Heart left ventricle (tissue), 16 donors: ENCODE results near the gene TEX261. TPM values are rescaled to one million over a fixed set of nuclear protein-coding genes. Genes with fewer than 3 reads are reported as not detected.

Experiments used
- ATAC-seq, 4 donors: fragments of 200-7000 bp; cut with Tn5 transposase; one replicate each; pipeline ENCODE4 v1.9.1; 2020 to 2022; ENCODE audit warnings: moderate library complexity in 4 of 4, mild to moderate bottlenecking in 3 of 4, moderate number of reproducible peaks in 1 of 4
- DNase-seq, 5 donors: peaks; one replicate each; pipeline ENCODE4 v3.0.0-alpha.2; 2020
- H3K27ac ChIP-seq, 12 donors: fragments of 200-600 bp; sonication (generic) in 4 of 12; one replicate each; pipeline versions ENCODE4 v1.5.0 to v1.8.0; 2016 to 2022; ENCODE audit warnings: mild to moderate bottlenecking in 2 of 12
- H3K27me3 ChIP-seq, 9 donors: fragments of 200-600 bp; sonication (generic) in 2 of 9; one replicate each; pipeline versions ENCODE4 v1.5.1 to v1.8.0; 2016 to 2022; ENCODE audit warnings: mild to moderate bottlenecking in 3 of 9
- H3K36me3 ChIP-seq, 9 donors: fragments of 200-600 bp; sonication (generic) in 2 of 9; one replicate each; pipeline versions ENCODE4 v1.5.0 to v1.8.0; 2018 to 2022; ENCODE audit warnings: mild to moderate bottlenecking in 2 of 9
- H3K4me1 ChIP-seq, 12 donors: fragments of 200-600 bp; sonication (generic) in 4 of 12; one replicate each; pipeline versions ENCODE4 v1.5.0 to v1.8.0; 2016 to 2022; ENCODE audit warnings: mild to moderate bottlenecking in 3 of 12
- H3K4me3 ChIP-seq, 12 donors: fragments of 200-600 bp; sonication (generic) in 4 of 12; one replicate each; pipeline versions ENCODE4 v1.5.0 to v1.8.0; 2017 to 2022; ENCODE audit warnings: mild to moderate bottlenecking in 9 of 12, moderate library complexity in 4 of 12
- H3K9me3 ChIP-seq, 12 donors: fragments of 200-600 bp; sonication (generic) in 4 of 12; one replicate each; pipeline versions ENCODE4 v1.5.0 to v1.8.0; 2016 to 2022; ENCODE audit warnings: mild to moderate bottlenecking in 1 of 12
- CTCF ChIP-seq, 12 donors: fragments of 200-600 bp; sonication (generic) in 4 of 12; IDR thresholded peaks; one replicate each; pipeline versions ENCODE4 v1.5.0 to v1.8.0; 2018 to 2022; ENCODE audit warnings: antibody characterized with exemption in 12 of 12, mild to moderate bottlenecking in 5 of 12
- POLR2A ChIP-seq, 2 donors: fragments of 450-650 bp; IDR thresholded peaks; one replicate each; pipeline ENCODE4 v1.6.1; 2017; ENCODE audit warnings: antibody characterized with exemption in 2 of 2, mild to moderate bottlenecking in 2 of 2, moderate library complexity in 2 of 2
- WGBS, 4 donors: extraction: QIAGEN DNeasy Blood & Tissue Kit in 2 of 4; methylation state at CpG; one replicate each; pipeline versions ENCODE4 v1.1.5 to v1.1.7; 2013 to 2018; 5-methylcytosine and 5-hydroxymethylcytosine counted together
- intact Hi-C, 10 donors: fragments of 100-400 bp; cut with DNase I; formaldehyde crosslinking; loops; one replicate each; pipeline versions ENCODE4 v1.11.1 to v1.14.2; 2022
- polyA plus RNA-seq, 2 donors: library from polyadenylated mRNA; stranded (reverse); fragments of 200-250 nt; gene quantifications; one replicate each; pipeline ENCODE4 v1.2.3, GENCODE V29; 2013
- total RNA-seq, 9 donors: library from RNA; depleted of rRNA in 2 of 9; stranded (reverse); fragments of >200 nt in 2 of 9; fragmentation: NEBNext Ultra II Directional in 3 of 9; extraction: Animal tissue kit (Norgen Biotek cat#: 25700) in 3 of 9; gene quantifications; one replicate each; pipeline versions ENCODE4 v1.1.0 to v1.2.4, GENCODE V29; 2016 to 2023
- donor health status: ischemic (EF 13 %, LVEDD 7.1; RV severe dilation, severe dysfunction).
- donor health status: healthy with polysubstance abuse.
- donor health status: DM: no; HTN: yes; CAD: no.
- donor health status: DM: no; HTN: no; CAD: no.
- donor health status: ischemic (EF 25% LVEDD 6.9; RV normal size, moderate dysfunction).
- donor health status: ischemic (EF 25% LVEDD 5.7; RV mildly dilated, moderate dysfunction).
- donor health status: healthy.
- donor health status: DM: yes; HTN: yes; CAD: no.
- donor health status: ischemic (EF 35%, LVEDD 5.7; RV mildly dilated, moderate dysfunction).
- donor health status: nonischemic (EF 11% LVEDD 7.7; RV severe dilation, severe dysfunction).
- donor health status: DM: yes; HTN: yes; CAD: no.
- donor health status: PGD.
- donor health status: ischemic (EF 29% LVEDD 5.4; RV normal size, mild dysfunction).
- donor health status: nonischemic (EF 23%, LVEDD 6.1; RV moderate dilation, normal function).

TEX261 gene
- total and polyA plus RNA-seq, 11 donors = 29.2 to 69.3 (median 50.4) TPM

DNA sequence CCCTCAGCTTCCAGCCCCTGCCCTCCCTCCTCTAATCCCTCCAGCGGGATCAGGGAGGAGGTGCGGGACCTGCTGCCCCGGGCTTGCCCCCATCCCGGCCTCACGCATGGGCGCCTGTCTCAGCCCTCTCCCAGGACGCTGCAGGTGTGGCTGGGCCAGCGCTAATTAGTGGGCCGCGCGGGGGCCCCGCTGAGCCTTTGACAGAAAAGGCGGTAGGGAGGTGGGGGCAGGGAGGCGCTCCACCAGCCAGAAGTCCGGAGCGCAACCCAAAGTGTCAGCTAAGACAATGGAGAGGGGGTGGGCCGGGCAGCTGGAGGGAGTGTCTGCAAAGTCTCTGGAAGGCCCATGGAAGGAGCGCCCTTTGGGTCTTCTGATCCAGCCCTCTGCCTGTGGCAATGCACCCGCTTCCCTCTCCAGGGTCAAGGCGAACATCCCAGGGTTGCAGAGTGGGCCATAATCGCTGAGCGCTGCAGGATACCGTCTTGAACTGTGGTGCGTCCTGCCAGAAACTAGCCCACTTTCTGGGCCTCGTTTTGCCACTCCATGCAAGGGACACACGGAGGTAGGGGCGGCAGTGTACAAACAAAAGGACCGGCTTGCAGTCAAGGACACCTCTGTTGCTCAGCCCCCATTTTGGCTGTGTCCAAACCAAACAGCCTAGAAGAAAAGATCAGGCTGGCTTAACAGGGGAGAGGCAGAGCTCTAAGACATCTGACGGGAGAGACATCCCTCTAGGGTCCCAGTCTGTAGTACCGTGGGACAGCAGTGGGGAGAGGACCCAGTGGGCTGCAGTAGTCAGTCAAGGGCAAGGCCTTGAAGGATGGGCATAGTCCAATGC, 55.5 kb downstream of the TEX261 start:
- ATAC-seq (no peak), DNase-seq (peak in 1 of 5 donors; percentile 5)
- intact Hi-C loops = loop anchor here in 1 of 10 donors (5.0 kb wide), 1 partner anchor 147 kb away; the partner anchor contains the start of gene FIGLA
- no peak for TF ChIP-seq POLR2A (IDR thresholded peaks at IDR 0.05)
- no peak for TF ChIP-seq CTCF (IDR thresholded peaks at IDR 0.05)
- H3K27me3 ChIP-seq = peaks cover 0 to 11% (median 4%) of the 10 kb centered on the region in 9 donors
- no peak overlapping the region for H3K4me3 ChIP-seq
- H3K4me1 ChIP-seq = no peaks in the 10 kb centered on the region
- H3K27ac ChIP-seq = no peak overlapping the region
- no peaks in the 10 kb centered on the region for H3K36me3 ChIP-seq
- no peaks in the 10 kb centered on the region for H3K9me3 ChIP-seq
- WGBS, 4 donors = 41 to 58% (median 51%) methylated on average over 25 to 30 of the region's 30 CpGs

- peaks cover 0 to 11% (median 4%) of the 10 kb centered on the region in 9 donors for H3K27me3 ChIP-seq
- H3K9me3 ChIP-seq = no peaks in the 10 kb centered on the region
- WGBS, 4 donors = 51 to 57% (median 51%) methylated on average over 3 of the region's 3 CpGs
- DNase-seq = peak in 1 of 5 donors; percentile 12
- no peaks in the 10 kb centered on the region for H3K4me1 ChIP-seq
- ATAC-seq = no peak
- no peaks in the 10 kb centered on the region for H3K36me3 ChIP-seq
- intact Hi-C loops = loop anchor here in 1 of 10 donors (5.0 kb wide), 1 partner anchor 146 kb away; the partner anchor contains the start of gene FIGLA
- TF ChIP-seq CTCF (IDR thresholded peaks at IDR 0.05) (no peak), POLR2A (IDR thresholded peaks at IDR 0.05) (no peak)
- no peak overlapping the region for H3K4me3 ChIP-seq
- no peak overlapping the region for H3K27ac ChIP-seq
Measured at GRCh38 chr2:70938586-70938950, 56.1 kb downstream of the TEX261 start.

DNA sequence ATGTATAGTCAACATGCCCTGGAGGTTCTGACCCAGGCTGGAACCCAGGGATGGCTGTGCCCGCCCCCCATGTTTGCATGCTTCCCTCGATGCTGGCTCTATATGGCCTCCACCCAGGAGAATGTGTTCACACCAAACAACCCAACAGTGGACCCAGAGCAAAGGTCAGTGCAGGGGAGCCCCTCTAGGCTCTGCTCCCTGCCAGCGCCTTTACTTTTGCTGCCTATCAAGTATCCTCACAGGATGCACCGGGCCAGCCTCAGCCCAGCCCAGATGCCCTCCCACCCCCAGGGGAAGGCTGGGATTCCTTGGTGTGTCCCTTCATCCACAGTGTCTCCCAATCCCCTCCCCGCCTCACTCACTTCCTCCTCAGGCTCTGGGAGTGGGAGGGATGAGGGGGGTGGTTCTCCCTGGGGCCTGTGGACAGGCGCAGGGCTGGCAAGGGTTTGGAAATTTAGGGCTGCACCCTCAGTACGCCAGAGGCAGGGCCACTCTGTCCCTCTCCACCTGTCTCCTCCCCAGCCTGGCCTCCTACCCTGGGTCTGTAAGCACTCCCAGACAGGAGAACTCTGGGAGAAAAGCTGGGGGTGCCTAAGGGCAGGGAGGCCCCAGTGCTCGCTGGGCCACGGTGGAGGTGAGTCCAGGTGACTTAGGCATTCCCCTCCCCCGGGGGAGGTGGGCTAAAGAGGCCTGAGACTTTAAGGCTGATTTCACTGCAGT, 56.6 kb downstream of the TEX261 start:
- peaks cover 0 to 11% (median 4%) of the 10 kb centered on the region in 9 donors for H3K27me3 ChIP-seq
- WGBS, 4 donors = 70 to 79% (median 75%) methylated on average over 10 of the region's 10 CpGs

More for the DNA sequence above, 56.6 kb downstream of the TEX261 start:
- Histone ChIP-seq H3K4me3 (no peak overlapping the region), H3K4me1 (no peaks in the 10 kb centered on the region), H3K36me3 (no peaks in the 10 kb centered on the region), H3K27ac (no peak overlapping the region), H3K9me3 (no peaks in the 10 kb centered on the region)
- ATAC-seq (peak in 1 of 4 donors; percentile 6), DNase-seq (peak in 1 of 5 donors; percentile 6)
- no peak for TF ChIP-seq POLR2A (IDR thresholded peaks at IDR 0.05)
- TF ChIP-seq CTCF (IDR thresholded peaks at IDR 0.05) = no peak
- intact Hi-C loops = loop anchor here in 1 of 10 donors (5.0 kb wide), 1 partner anchor 146 kb away; the partner anchor contains the start of gene FIGLA
